KG1 (cell line): ENCODE results near the gene GRB14.
"Not testable (repeated sequence)": the region's sequence is repeated elsewhere in the genome, so short reads cannot be mapped to it uniquely, and the experiment has no call there.

Experiments
- DNase-seq: peaks from one replicate; lab custom pipeline; 2025; lab: John Stamatoyannopoulos, UW

GRB14 gene

DNA sequence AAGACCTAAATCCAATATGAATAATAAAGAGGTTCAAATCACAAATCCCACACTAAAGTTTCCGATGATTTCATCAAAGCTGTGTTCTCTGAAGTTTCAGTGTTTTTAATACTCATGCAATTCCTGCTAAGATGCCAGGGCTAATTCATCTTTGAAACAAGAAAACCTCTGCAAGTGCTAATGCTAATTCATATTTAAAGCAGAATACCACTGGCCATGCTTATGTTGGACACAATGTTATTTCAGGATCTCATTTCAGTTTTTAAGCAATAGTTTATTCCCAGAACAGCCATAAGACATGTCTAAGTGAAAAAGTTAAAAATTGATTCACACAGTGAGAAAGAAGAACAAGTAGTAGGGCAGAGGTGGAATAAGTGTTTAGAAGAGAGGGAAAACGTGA, 62.8 kb downstream of the GRB14 start:
- DNase-seq = no peak

DNA sequence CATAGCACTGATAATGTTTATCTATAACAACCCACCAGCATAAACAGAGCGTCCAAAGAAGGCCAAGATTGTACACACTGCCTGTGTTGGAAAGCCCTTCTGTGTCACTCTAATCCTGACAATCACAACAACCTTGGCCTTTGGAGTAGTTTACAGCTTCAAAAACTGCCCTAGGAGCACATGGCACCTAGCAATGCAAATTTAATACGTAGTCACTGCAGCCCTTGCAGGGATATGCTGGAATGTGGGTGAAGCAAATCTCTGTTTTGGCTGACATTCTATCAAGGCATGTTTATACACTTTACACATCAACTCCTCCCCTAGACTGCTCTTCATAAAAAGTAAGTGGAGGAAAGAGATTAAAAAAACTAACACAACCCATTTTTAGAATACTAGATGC, 66.8 kb downstream of the GRB14 start:
- DNase-seq = no peak

GRCh38 chr2:164551519-164551918, 69.8 kb downstream of the GRB14 start:
- DNase-seq = no peak

GRCh38 chr2:164549705-164550104, 71.6 kb downstream of the GRB14 start:
- not testable (repeated sequence) for DNase-seq

GRCh38 chr2:164545484-164545883, 75.8 kb downstream of the GRB14 start:
- no peak for DNase-seq

- DNase-seq = no peak
Measured at GRCh38 chr2:164542581-164543021, 78.7 kb downstream of the GRB14 start.

DNA sequence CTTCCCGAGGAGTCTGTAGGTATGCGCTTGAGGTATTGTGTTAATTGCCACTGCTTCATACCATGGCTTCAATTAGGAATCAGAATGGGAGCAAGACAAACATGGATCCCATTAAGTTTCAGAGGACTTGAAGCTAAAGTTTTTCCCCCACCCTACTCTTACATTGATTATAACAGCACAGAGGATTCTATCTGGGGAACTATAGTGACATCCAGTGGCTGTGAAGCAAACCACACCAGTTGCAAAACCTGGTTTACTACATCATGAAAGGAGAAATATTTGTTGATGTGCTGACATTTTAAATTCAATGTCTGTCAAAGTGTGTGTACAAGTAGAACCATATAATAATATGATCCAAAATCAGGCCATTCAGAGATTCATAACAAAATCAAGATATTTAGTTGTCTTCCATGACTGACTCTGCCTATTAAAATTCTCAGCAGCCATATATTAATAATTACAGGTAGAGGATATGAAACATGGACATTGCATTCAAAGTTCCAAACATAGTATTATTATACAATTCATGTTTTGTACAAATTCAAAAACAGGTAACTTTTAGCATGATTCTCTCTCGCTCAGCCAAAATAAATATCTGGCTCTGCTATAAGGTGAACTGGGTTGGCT, 82.9 kb downstream of the GRB14 start:
- DNase-seq = no peak

DNA sequence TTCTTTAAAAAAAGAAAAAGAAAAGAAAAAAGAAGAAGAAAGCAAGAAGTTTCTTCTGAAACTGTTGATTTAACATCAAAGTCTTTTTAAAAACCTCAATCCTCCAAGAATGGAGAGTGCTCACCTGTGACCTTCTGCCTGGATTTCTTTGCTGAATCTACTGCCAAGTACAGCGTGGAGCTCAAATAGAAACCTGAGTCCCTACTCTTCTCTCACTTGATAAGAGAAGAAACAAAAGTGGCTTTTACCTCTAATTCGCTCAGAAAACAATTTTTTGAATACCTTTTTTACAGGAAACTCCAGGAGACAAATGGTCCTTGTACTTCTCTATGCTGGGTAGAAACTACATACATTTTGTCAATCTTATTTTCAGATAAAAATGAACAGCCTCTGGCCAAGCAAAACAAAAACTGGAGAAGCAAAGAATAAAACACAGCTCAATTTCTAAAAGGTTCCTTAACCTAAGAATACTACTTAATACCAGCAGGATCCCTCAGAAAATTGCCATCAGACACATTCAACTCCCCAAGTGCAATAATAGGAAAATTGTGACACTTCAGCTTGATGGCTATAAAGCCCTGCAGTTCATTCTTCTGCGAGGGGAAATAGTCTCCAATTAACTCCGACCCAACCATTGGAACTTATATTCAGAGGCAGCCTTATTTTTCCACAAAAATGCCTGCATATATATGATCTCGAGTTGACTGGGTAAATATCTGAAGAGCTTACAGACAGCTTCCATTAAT, 85.8 kb downstream of the GRB14 start:
- no peak for DNase-seq

DNA sequence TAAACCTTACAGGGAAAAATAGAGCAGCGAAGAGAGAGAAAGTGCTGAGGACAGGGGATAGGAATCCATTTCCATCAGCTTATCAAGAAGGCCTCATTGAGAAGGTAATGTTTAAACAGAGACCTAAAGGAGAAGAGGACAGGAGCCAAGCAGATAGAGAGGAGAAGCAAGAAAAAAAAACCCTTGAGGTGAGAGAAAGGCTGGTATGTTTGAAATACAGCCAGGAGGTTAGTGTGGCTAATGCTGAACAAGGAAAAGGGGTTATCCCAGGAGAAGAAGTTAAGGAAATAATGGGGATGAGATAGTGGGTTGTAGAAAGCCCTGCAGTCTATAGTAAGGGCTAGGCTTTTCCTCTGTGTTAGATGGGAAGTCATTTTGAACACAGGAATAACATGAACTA, 90.8 kb downstream of the GRB14 start:
- no peak for DNase-seq

DNA sequence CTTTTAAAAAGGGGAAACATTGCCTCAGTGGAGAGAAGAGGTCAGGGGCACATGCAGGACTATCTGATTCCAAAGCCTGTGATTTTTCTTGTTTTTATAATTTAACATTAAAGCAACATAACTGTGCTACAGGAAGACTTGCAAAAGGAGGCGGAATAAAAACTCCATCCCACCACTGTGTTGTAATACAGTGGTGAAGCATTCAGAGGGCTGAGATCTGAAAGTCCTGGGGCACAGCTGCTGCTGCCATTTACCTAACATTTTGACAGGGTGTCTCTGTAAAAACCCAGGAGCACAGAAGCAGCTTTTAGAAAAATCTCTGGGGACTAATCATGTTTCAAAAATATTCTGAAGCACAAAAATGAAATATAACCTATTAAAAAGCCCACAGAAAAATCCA, 97.6 kb downstream of the GRB14 start:
- DNase-seq = no peak

- DNase-seq = no peak
Measured at GRCh38 chr2:164523009-164523408, 98.3 kb downstream of the GRB14 start.

- no peak for DNase-seq
Measured at GRCh38 chr2:164522561-164522981, 98.7 kb downstream of the GRB14 start.

DNA sequence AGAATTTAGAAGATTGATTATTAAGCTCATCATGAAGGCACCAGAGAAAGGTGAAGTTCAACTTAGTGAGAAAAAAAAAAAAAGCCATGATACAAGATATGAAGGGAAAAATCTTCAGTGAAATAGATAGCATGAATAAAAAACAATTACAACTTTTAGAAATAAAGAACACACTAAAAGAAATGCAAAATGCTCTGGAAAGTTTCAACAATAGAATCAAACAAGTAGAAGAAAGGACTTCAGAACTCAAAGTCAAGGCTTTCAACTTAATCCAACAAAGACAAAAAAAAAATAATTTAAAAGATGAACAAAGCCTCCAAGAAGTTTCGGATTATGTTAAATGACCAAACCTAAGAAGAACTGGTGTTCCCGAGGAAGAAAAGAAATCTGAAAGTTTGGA, 105.5 kb downstream of the GRB14 start:
- DNase-seq = no peak

- DNase-seq = no peak
Measured at GRCh38 chr2:164515030-164515429, 106.3 kb downstream of the GRB14 start.

DNA sequence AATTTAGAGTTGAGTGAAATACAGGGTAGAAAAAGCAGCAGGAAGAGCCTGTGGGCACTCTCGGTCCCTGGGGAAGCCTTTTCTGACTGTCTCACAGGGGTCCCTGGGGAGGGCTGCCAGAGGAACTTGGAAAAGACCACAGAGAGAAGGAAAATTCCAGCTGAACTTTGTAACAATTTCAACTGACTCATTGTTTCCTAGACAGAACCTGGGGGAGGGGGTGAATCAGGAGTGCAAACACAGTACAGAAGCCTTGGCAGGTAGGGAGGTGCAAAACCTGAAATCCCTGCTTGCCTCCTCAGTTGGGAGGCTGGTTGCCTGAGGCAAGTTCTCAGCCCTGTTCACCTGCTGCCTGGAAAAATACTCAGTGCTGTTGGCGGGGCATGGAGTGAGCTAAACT, 106.8 kb downstream of the GRB14 start:
- no peak for DNase-seq

GRCh38 chr2:164512871-164513270, 108.4 kb downstream of the GRB14 start:
- DNase-seq = no peak

DNA sequence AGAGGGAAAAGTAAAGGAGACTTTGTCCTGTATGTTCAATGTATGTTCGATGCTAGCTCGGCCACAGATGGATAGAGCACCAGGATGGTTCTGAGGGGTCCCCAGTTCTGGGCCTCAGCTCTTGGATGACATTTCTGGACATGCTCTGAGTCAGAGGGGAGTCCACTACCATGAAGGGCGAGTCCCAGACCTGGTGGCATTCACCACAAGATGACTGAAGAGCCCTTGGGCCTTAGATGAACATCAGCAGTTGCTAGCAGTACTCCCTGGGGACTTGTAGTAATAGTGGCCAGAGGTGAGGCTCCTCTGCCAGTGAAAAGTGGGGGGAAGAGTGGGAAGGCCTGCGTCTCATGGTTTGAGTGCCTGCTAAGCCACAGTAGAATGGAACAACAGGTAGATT, 109.5 kb downstream of the GRB14 start:
- DNase-seq = no peak

GRCh38 chr2:164510895-164511294, 110.4 kb downstream of the GRB14 start:
- no peak for DNase-seq

DNA sequence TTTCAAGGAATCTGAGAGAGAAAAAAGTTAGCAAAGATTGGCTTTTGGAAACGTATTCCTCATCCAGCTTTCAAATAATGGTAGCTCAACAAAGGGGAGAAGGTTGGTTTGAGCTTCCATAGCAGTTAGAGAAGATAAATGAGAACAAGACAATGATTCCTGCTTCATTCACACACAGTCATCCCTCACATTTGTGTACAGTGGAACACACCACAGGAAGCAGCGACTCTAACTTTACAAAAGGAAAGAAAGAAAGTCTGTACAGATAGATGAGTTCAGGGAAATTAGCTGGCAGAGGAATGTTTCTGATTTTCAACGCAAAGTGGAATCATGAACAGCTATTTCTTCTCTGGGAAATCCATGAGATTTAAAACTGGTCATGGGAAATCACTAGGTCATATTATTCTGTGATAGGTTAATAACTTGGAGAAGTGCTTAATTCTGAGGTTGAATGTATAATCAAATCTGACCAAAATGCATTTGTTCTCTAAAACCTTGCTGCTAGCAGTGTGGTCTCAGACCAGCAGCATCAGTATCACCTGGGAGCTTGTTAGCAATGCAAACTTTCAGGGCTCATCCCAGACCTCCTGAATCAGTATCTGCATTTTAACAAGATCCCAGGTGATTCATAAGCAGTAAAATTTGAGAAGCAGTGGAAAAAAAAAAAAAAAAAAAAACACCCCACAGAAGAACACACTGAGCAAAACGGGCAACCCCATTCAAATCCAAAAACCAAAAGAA, 112.0 kb downstream of the GRB14 start:
- DNase-seq = no peak

DNA sequence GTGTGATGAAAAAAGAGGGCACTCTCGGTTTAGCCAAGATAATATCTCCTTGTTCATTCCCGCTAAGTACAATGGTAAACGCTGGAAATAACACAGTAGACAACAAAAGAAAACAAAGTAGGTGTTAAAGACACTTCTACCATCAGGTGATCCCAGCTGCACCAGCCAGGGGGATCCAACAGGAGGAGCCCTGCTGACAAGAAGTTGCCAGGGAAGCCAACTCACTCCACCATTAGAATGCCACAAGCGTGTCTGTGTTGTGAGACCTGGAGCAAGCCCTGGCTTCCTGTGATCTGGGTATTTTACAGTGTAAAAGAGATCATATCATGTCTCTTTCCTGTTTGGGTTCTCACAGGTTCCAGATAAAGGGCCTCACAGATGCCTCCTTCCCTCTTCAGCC, 117.0 kb downstream of the GRB14 start:
- no peak for DNase-seq

DNA sequence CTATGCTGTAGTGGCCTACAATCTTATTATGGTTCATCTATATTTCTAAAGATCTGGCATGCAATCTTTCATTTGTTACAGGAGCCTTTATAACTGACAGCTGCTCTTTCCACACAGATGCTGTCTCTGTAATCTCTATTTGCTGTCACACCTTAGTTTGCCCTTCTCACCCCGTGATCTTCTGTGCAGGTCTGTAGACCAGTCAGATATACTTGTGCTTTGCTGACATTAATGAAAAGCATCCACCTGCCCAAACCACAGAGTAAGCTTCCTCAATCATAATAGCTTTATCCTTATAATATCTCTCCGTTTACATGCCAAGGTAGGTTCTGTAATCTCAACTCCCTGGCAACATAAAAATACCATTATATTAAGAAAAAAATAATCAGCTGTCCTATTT, 122.4 kb downstream of the GRB14 start:
- DNase-seq = no peak

GRCh38 chr2:164496881-164497280, 124.4 kb downstream of the GRB14 start:
- no peak for DNase-seq

DNA sequence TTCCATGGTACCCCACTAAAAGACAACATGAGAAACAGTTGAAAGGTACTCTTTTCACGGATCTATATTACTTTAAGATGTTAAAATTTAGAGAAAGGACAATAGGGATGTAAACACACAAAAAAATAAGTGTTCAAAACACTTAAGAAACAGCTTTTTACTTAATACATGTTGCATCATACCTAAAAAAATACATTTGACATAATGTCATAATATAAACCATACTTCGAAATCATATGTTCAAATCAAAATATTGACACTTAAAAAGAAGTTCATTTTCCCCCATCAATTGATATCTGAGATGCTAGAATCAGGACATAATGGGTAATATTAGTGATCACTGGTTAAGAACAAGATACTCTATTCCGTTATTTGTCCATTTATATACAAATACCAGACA, 124.9 kb downstream of the GRB14 start:
- no peak for DNase-seq
